ENCODE measurements around the gene GDNF.
A peak's percentile ranks its signal among the peaks of the same experiment; 100 is the strongest.

The GDNF gene

GRCh38 chr5:37838152-37838932 is 1.5 kb downstream of the GDNF start:
- peak overlapping the region; percentile 61 for H3K4me3 ChIP-seq (ENCODE audit: low read depth, low read length)
- TF ChIP-seq CTCF (IDR thresholded peaks at IDR 0.05; ENCODE audit: low read depth, low read length): no peak

GRCh38 chr5:37837414-37838032 is 2.3 kb downstream of the GDNF start:
- peak; percentile 89 for TF ChIP-seq CTCF (IDR thresholded peaks at IDR 0.05; ENCODE audit: low read depth, low read length)
- peak overlapping the region; percentile 61 for H3K4me3 ChIP-seq (ENCODE audit: low read depth, low read length)

GRCh38 chr5:37836592-37837413 is 3.0 kb downstream of the GDNF start:
- TF ChIP-seq CTCF (IDR thresholded peaks at IDR 0.05; ENCODE audit: low read depth, low read length): no peak
- H3K4me3 ChIP-seq (ENCODE audit: low read depth, low read length): peak overlapping the region; percentile 61

- peak overlapping the region; percentile 61 for H3K4me3 ChIP-seq (ENCODE audit: low read depth, low read length)
- no peak for TF ChIP-seq CTCF (IDR thresholded peaks at IDR 0.05; ENCODE audit: low read depth, low read length)
These were observed 3.6 kb downstream of the GDNF start for GRCh38 chr5:37836235-37836591.

- no peak overlapping the region for H3K4me3 ChIP-seq (ENCODE audit: low read depth, low read length)
- no peak for TF ChIP-seq CTCF (IDR thresholded peaks at IDR 0.05; ENCODE audit: low read depth, low read length)
These were observed 4.4 kb downstream of the GDNF start for GRCh38 chr5:37835380-37835973.

GRCh38 chr5:37834542-37835379 is 5.1 kb downstream of the GDNF start:
- no peak overlapping the region for H3K4me3 ChIP-seq (ENCODE audit: low read depth, low read length)
- TF ChIP-seq CTCF (IDR thresholded peaks at IDR 0.05; ENCODE audit: low read depth, low read length): no peak
